Cerebellar nuclear complex (tissue), 1 donor: ENCODE results near the gene RPL38.

ENCODE experiments used
- DNase-seq, 2 experiments: peaks; one replicate each; lab custom pipeline; 2025; lab: John Stamatoyannopoulos, UW

The RPL38 gene

GRCh38 chr17:74250324-74250995 is 47.0 kb downstream of the RPL38 start:
- no peak for DNase-seq

GRCh38 chr17:74251051-74251450 is 47.6 kb downstream of the RPL38 start:
- no peak for DNase-seq

GRCh38 chr17:74251569-74251968 is 48.1 kb downstream of the RPL38 start:
- DNase-seq: no peak

GRCh38 chr17:74252211-74252610 is 48.7 kb downstream of the RPL38 start:
- DNase-seq: no peak

- no peak for DNase-seq
These were observed 49.6 kb downstream of the RPL38 start for GRCh38 chr17:74253036-74253435.

- DNase-seq: no peak
These were observed 53.8 kb downstream of the RPL38 start for GRCh38 chr17:74257311-74257710.

GRCh38 chr17:74259667-74260524 is 56.4 kb downstream of the RPL38 start:
- DNase-seq: no peak
